HG03103 (cell line): ENCODE data around the gene KBTBD4.

Experiments
- ATAC-seq: cut with Tn5 transposase; IDR thresholded peaks from one replicate; pipeline ENCODE4 v1.9.1; 2021; ENCODE audit warnings: low read depth; ENCODE audit not compliant: unreplicated experiment

Gene KBTBD4

GRCh38 chr11:47578524-47579494 is at the start of gene KBTBD4, which contains the start of gene NDUFS3:
Gene KBTBD4, minus strand, starts transcription at chr11:47578970. Its CDS starts 19 bp downstream, at chr11:47578951.
Gene NDUFS3, plus strand, starts transcription at chr11:47579074. Its CDS starts 18 bp downstream, at chr11:47579092.
- peak; percentile 84 for ATAC-seq

GRCh38 chr11:47628026-47628425 is 49.3 kb upstream of the KBTBD4 start:
- ATAC-seq: no peak

GRCh38 chr11:47626234-47626633 is 47.5 kb upstream of the KBTBD4 start:
- ATAC-seq: no peak

- no peak for ATAC-seq
These were observed 42.1 kb upstream of the KBTBD4 start for GRCh38 chr11:47620836-47621378.

GRCh38 chr11:47617417-47617809 is 38.6 kb upstream of the KBTBD4 start:
- no peak for ATAC-seq

GRCh38 chr11:47616726-47617416 is 38.1 kb upstream of the KBTBD4 start:
- no peak for ATAC-seq

GRCh38 chr11:47615249-47615648 is 36.5 kb upstream of the KBTBD4 start:
- ATAC-seq: no peak

- ATAC-seq: peak; percentile 87
These were observed 32.6 kb upstream of the KBTBD4 start for GRCh38 chr11:47611348-47611794.

GRCh38 chr11:47609675-47610074 is 30.9 kb upstream of the KBTBD4 start:
- no peak for ATAC-seq

- no peak for ATAC-seq
These were observed 28.6 kb upstream of the KBTBD4 start for GRCh38 chr11:47607380-47607779.

- no peak for ATAC-seq
These were observed 28.0 kb upstream of the KBTBD4 start for GRCh38 chr11:47606731-47607130.

GRCh38 chr11:47605921-47606320 is 27.2 kb upstream of the KBTBD4 start:
- ATAC-seq: no peak

GRCh38 chr11:47603295-47603694 is 24.5 kb upstream of the KBTBD4 start:
- no peak for ATAC-seq

- no peak for ATAC-seq
These were observed 21.1 kb upstream of the KBTBD4 start for GRCh38 chr11:47599902-47600301.

GRCh38 chr11:47595967-47596366 is 17.2 kb upstream of the KBTBD4 start:
- ATAC-seq: no peak

GRCh38 chr11:47595029-47595428 is 16.3 kb upstream of the KBTBD4 start:
- no peak for ATAC-seq

GRCh38 chr11:47593934-47594855 is 15.4 kb upstream of the KBTBD4 start, which contains the start of gene C1QTNF4:
Gene C1QTNF4, minus strand, starts transcription at chr11:47594411. Its CDS starts 3,601 bp downstream, at chr11:47590810.
- ATAC-seq: no peak

- no peak for ATAC-seq
These were observed 14.7 kb upstream of the KBTBD4 start for GRCh38 chr11:47593492-47593933.

GRCh38 chr11:47592970-47593369 is 14.2 kb upstream of the KBTBD4 start:
- ATAC-seq: no peak

GRCh38 chr11:47592251-47592650 is 13.5 kb upstream of the KBTBD4 start:
- no peak for ATAC-seq
